Prostate gland (tissue), 2 donors: ENCODE data around the gene ABLIM1. TPM values are rescaled to one million over a fixed set of nuclear protein-coding genes. Genes with fewer than 3 reads are reported as not detected.

Experiments
- DNase-seq: peaks from one replicate; pipeline ENCODE4 v3.0.0-alpha.2; 2019; ENCODE audit warnings: low spot score
- H3K27ac ChIP-seq, 2 donors: fragments of 200-600 bp; sonication (generic); 2 replicates each; pipeline ENCODE4 v1.5.1; 2017 to 2019
- H3K27me3 ChIP-seq: fragments of 200-600 bp; sonication (generic); replicated peaks from 2 replicates; pipeline ENCODE4 v1.5.1; 2019; ENCODE audit not compliant: insufficient read depth
- H3K36me3 ChIP-seq, 2 donors: fragments of 200-600 bp; sonication (generic); 1 replicate in 1 of 2; 2 replicates in 1 of 2; pipeline versions ENCODE4 v1.5.1 to v1.8.1; 2017 to 2019
- H3K4me1 ChIP-seq: fragments of 200-600 bp; sonication (generic); replicated peaks from 2 replicates; pipeline ENCODE4 v1.5.1; 2019
- H3K4me3 ChIP-seq, 2 donors: fragments of 200-600 bp; sonication (generic); 2 replicates each; pipeline ENCODE4 v1.5.1; 2017 to 2019
- H3K9me3 ChIP-seq: fragments of 200-600 bp; sonication (generic); 2 replicates; pipeline ENCODE4 v1.5.1; 2017
- POLR2A ChIP-seq: fragments of 450-650 bp; IDR thresholded peaks from one replicate; pipeline ENCODE4 v1.6.1; 2016; ENCODE audit warnings: antibody characterized with exemption, mild to moderate bottlenecking
- POLR2AphosphoS5 ChIP-seq: sonication (generic); formaldehyde crosslinking; IDR thresholded peaks from one replicate; pipeline ENCODE4 v1.6.1; 2017; ENCODE audit warnings: antibody characterized with exemption
- WGBS: methylation state at CpG from one replicate; pipeline ENCODE4 v1.1.5; 2018; 5-methylcytosine and 5-hydroxymethylcytosine counted together
- intact Hi-C: fragments of 100-400 bp; cut with DNase I; formaldehyde crosslinking; loops from one replicate; pipeline ENCODE4 v1.14.2; 2022
- total RNA-seq, 2 donors: library from RNA; depleted of rRNA; stranded (reverse); fragments of >200 nt; gene quantifications; one replicate each; pipeline ENCODE4 v1.1.0, GENCODE V29; 2016
- TF ChIP-seq, protein P1 (sequence below), 4 experiments: fragments of 200-600 bp in 2 of 4; fragments of 450-650 bp in 2 of 4; sonication (generic) in 2 of 4; IDR thresholded peaks; 1 replicate in 3 of 4; 2 replicates in 1 of 4; pipeline ENCODE4 v1.5.1; 2016 to 2019; ENCODE audit warnings: antibody characterized with exemption in 4 of 4, mild to moderate bottlenecking in 2 of 4, moderate library complexity in 2 of 4

ABLIM1 gene
- total RNA-seq, 2 donors from 2014 or later = 43.9 to 138 TPM

DNA sequence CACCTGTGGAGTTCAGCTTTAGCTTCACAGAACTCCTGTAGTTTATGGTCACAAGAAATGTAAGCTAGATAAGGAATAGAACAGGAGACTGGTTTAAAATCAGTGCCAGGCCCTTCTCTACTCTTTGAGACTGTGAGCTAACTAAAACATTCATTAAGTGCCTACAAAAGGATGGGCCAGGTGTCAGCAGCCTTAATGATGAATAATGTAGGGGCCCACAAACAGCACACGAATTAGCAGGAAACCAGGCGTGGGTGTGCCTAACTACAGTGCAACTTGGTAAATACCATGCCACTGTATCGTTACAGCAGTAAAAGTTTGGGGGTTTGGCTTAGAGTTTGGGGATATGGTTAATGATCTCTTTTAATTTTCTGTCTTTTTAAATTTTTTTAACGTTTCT is 6.1 kb upstream of the ABLIM1 start:
- Histone ChIP-seq H3K36me3 (no peaks in the 10 kb centered on the region), H3K4me1 (no peaks in the 10 kb centered on the region), H3K27me3 (no peaks in the 10 kb centered on the region), H3K9me3 (no peaks in the 10 kb centered on the region), H3K4me3 (no peak overlapping the region), H3K27ac (no peak overlapping the region)
- intact Hi-C loops = no loop called here
- DNase-seq = no peak
- WGBS = 74% methylated on average over 4 of the region's 4 CpGs
- TF ChIP-seq, protein P1, sequence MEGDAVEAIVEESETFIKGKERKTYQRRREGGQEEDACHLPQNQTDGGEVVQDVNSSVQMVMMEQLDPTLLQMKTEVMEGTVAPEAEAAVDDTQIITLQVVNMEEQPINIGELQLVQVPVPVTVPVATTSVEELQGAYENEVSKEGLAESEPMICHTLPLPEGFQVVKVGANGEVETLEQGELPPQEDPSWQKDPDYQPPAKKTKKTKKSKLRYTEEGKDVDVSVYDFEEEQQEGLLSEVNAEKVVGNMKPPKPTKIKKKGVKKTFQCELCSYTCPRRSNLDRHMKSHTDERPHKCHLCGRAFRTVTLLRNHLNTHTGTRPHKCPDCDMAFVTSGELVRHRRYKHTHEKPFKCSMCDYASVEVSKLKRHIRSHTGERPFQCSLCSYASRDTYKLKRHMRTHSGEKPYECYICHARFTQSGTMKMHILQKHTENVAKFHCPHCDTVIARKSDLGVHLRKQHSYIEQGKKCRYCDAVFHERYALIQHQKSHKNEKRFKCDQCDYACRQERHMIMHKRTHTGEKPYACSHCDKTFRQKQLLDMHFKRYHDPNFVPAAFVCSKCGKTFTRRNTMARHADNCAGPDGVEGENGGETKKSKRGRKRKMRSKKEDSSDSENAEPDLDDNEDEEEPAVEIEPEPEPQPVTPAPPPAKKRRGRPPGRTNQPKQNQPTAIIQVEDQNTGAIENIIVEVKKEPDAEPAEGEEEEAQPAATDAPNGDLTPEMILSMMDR (IDR thresholded peaks at IDR 0.05) = no peak
- TF ChIP-seq POLR2A (no peak), POLR2AphosphoS5 (no peak)

DNA sequence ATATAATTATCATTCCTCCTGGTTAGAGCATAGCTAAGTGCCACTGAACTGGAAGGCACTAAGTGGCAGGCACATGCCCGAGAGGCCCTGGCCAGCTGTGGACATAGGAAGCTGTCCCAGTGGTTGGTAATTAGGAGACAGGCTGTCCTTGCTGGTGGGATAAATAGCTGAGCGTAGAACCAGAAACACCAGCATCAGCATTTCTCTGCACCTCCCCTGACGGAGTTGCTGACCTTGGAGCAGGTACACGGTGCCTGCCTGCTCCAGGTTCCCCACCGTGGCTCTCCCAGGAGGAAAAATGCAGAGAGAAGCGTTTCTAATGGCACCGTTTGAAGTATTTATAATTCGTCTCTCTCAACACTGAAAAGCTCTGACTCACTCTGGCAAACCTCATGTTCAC is 5.6 kb upstream of the ABLIM1 start:
- Histone ChIP-seq H3K9me3 (no peaks in the 10 kb centered on the region), H3K4me1 (no peaks in the 10 kb centered on the region), H3K4me3 (no peak overlapping the region), H3K36me3 (no peaks in the 10 kb centered on the region), H3K27me3 (no peaks in the 10 kb centered on the region), H3K27ac (no peak overlapping the region)
- intact Hi-C loops = no loop called here
- WGBS = 74% methylated on average over 8 of the region's 8 CpGs
- TF ChIP-seq POLR2A = no peak
- TF ChIP-seq, protein P1 (IDR thresholded peaks at IDR 0.05) = no peak
- TF ChIP-seq POLR2AphosphoS5 = no peak
- DNase-seq = no peak

DNA sequence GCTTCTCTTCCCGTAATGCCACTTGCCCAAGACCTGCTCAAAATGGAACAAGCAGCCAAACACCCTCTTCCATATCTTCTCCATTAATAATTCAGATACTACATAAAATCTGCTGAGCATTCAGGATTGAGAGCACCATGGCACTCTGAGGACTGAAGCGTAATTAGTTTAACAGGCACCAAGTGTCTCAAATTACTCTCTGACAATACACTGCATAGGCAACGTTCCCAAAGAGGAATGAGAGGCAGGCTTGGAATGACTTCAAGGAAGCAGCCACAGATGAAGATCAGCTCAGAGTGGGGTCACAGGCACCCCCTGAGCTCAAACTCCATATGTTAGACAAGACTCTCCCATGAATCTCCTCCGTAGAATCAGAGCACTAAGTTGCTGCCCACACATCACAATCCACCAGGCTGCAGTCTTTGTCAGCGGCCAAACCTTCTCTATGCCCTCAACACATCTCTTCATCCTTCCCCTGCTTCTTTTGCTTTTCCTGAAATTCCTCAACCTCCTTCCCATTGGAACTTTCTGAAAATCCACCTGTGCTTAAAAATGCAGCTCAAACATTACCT is 4.7 kb upstream of the ABLIM1 start:
- no peaks in the 10 kb centered on the region for H3K9me3 ChIP-seq
- no peak overlapping the region for H3K4me3 ChIP-seq
- DNase-seq = no peak
- WGBS = 53% methylated on average over 5 of the region's 5 CpGs
- intact Hi-C loops = no loop called here
- H3K27me3 ChIP-seq = no peaks in the 10 kb centered on the region
- no peak for TF ChIP-seq POLR2A
- TF ChIP-seq, protein P1 (IDR thresholded peaks at IDR 0.05) = no peak
- TF ChIP-seq POLR2AphosphoS5 = no peak
- no peaks in the 10 kb centered on the region for H3K4me1 ChIP-seq
- H3K27ac ChIP-seq = no peak overlapping the region
- no peaks in the 10 kb centered on the region for H3K36me3 ChIP-seq

DNA sequence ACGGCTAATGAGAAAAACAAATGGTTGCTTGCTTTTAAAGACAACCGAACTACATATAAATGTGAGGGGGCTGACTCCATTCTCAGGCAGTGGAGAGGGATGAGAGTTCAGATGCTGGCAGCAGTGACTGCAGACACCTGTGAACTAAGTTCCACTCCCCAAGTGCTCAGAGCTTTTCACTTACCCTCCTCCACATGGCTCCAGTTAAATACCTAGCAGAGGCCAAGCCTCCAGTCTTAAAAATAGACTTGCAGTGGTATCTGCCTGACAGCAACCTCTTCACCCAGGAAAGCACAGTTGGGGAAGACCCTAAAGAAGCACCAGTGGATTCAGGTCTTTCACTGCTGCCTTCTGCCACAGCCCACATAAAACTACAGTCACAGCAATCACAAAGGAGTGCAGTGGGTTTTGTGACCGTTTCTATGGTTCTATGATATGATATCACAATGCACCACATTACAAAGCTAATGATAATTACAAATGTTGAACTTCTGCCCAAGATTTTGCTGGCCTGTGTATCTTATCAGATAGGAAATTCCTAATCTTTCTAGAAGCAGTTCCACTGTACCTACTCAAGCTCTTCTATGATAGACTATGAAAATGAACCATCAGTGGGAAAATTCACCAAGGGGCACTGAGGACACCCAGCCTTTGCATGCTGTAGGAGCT is 3.3 kb upstream of the ABLIM1 start:
- Histone ChIP-seq H3K36me3 (no peaks in the 10 kb centered on the region), H3K9me3 (no peaks in the 10 kb centered on the region), H3K4me3 (no peak overlapping the region), H3K27me3 (no peaks in the 10 kb centered on the region), H3K4me1 (no peaks in the 10 kb centered on the region), H3K27ac (no peak overlapping the region)
- DNase-seq = no peak
- TF ChIP-seq, protein P1 (IDR thresholded peaks at IDR 0.05) = no peak
- TF ChIP-seq POLR2AphosphoS5 (no peak), POLR2A (no peak)
- WGBS = 92% methylated on average over 3 of the region's 3 CpGs
- intact Hi-C loops = no loop called here

DNA sequence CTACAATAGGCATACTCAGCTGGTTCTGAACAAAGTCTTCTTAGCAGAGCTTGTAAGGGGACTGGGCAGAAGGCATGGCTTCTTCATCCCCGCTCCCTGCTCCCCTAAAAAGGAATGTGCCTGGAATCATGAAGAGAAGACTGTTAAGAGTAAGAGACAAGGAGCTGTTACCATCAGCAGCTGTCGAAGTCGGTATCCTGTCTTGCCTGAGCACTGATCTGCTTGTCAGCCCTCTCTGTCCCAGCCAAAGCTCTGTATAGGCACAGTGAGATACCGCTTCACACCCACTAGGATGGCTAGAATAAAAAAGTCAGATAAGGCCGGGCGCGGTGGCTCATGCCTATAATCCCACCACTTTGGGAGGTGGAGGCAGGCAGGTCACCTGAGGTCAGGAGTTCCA is 2.4 kb downstream of the ABLIM1 start:
- Histone ChIP-seq H3K4me1 (no peaks in the 10 kb centered on the region), H3K9me3 (no peaks in the 10 kb centered on the region), H3K27me3 (no peaks in the 10 kb centered on the region), H3K27ac (no peak overlapping the region), H3K36me3 (no peaks in the 10 kb centered on the region), H3K4me3 (no peak overlapping the region)
- no peak for DNase-seq
- intact Hi-C loops = no loop called here
- WGBS = 98% methylated on average over 7 of the region's 7 CpGs
- TF ChIP-seq POLR2A (no peak), POLR2AphosphoS5 (no peak)
- TF ChIP-seq, protein P1 (IDR thresholded peaks at IDR 0.05) = no peak
